ENCODE data around the gene PAEP. TPM values are rescaled to one million over a fixed set of nuclear protein-coding genes. Genes with fewer than 3 reads are reported as not detected.

Gene PAEP
- total RNA-seq, 1 donor = not detected

GRCh38 chr9:135574331-135574730 is 12.8 kb downstream of the PAEP start:
- TF ChIP-seq CTCF (IDR thresholded peaks at IDR 0.05; ENCODE audit: insufficient read depth, low read length) = no peak
- no peak for DNase-seq (ENCODE audit: low read depth)
- H3K4me3 ChIP-seq (ENCODE audit: low read depth, low read length) = no peak overlapping the region

- DNase-seq (ENCODE audit: low read depth) = no peak
- TF ChIP-seq CTCF (IDR thresholded peaks at IDR 0.05; ENCODE audit: insufficient read depth, low read length) = no peak
- no peak overlapping the region for H3K4me3 ChIP-seq (ENCODE audit: low read depth, low read length)
Observed at GRCh38 chr9:135574943-135575342, 13.4 kb downstream of the PAEP start.

GRCh38 chr9:135575995-135576631 is 14.6 kb downstream of the PAEP start:
- DNase-seq (ENCODE audit: low read depth) = no peak
- TF ChIP-seq CTCF (IDR thresholded peaks at IDR 0.05; ENCODE audit: insufficient read depth, low read length) = no peak
- H3K4me3 ChIP-seq (ENCODE audit: low read depth, low read length) = no peak overlapping the region

- H3K4me3 ChIP-seq (ENCODE audit: low read depth, low read length) = no peak overlapping the region
- DNase-seq (ENCODE audit: low read depth) = no peak
- TF ChIP-seq CTCF (IDR thresholded peaks at IDR 0.05; ENCODE audit: insufficient read depth, low read length) = no peak
Observed at GRCh38 chr9:135577256-135577655, 15.7 kb downstream of the PAEP start.

- DNase-seq (ENCODE audit: low read depth) = no peak
- TF ChIP-seq CTCF (IDR thresholded peaks at IDR 0.05; ENCODE audit: insufficient read depth, low read length) = no peak
- no peak overlapping the region for H3K4me3 ChIP-seq (ENCODE audit: low read depth, low read length)
Observed at GRCh38 chr9:135579356-135579755, 17.8 kb downstream of the PAEP start.

GRCh38 chr9:135579889-135580660 is 18.5 kb downstream of the PAEP start:
- TF ChIP-seq CTCF (IDR thresholded peaks at IDR 0.05; ENCODE audit: insufficient read depth, low read length) = no peak
- no peak for DNase-seq (ENCODE audit: low read depth)

More at GRCh38 chr9:135579889-135580660, 18.5 kb downstream of the PAEP start:
- H3K4me3 ChIP-seq (ENCODE audit: low read depth, low read length) = no peak overlapping the region
